Measurements from ENCODE around the gene TMEM125.

GRCh38 chr1:43272576-43273571 is 3.1 kb downstream of the TMEM125 start:
- TF ChIP-seq CTCF (IDR thresholded peaks at IDR 0.05 in 2 of 3, conservative IDR thresholded peaks at IDR 0.05 in 1 of 3; ENCODE audit: insufficient read depth in 2 of 3, low read depth in 1 of 3, low read length in 3 of 3): no peak
- TF ChIP-seq ZNF764 (CRISPR knock-in tag; IDR thresholded peaks at IDR 0.05; ENCODE audit: low read depth): no peak
- TF ChIP-seq SPI1 (IDR thresholded peaks at IDR 0.05; ENCODE audit: borderline replicate concordance, low read depth, low read length): no peak
- TF ChIP-seq ZBTB33 (CRISPR knock-in tag; IDR thresholded peaks at IDR 0.05): no peak
- TF ChIP-seq POLR2A (conservative IDR thresholded peaks at IDR 0.05): no peak
